ENCODE data around the gene SLC29A3.

DNA sequence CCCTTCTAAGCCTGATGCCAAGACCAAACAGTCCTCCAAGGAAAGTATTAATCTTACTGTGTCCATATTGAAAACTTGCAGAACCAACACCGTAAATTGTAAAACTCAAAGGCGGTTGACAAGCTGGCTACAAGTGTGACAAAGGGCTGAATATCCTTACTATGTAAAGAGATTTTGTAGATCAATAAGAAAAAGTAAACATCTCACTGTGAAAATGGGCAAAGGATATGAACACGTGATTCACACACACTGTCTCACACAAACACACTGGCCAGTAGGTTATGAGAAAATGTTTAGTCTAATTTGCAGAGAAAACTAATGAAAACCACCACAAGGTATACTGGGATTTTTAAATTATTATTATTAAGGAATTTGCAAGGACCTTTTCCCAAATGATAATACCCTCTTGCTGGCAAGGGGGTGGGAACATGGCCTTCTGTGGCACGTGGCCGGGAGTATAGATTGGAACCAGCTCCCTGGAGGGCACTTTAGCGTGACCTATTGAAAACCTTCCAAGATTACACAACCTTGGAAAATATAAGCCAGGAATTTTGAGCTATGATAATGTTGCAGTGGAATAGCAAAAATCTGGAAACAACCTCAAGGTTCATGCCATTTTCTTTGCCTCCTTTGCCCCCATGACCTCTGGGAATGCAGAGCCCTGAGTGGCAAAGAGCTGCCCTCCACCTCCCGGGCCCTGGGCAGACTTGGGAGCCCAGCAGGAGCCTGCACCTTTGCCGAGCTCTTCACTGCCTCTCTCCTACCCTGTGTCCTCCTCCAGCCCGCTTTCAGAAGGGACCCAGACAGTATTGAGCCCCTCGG is 26.2 kb upstream of the SLC29A3 start:
- TF ChIP-seq, protein P1, sequence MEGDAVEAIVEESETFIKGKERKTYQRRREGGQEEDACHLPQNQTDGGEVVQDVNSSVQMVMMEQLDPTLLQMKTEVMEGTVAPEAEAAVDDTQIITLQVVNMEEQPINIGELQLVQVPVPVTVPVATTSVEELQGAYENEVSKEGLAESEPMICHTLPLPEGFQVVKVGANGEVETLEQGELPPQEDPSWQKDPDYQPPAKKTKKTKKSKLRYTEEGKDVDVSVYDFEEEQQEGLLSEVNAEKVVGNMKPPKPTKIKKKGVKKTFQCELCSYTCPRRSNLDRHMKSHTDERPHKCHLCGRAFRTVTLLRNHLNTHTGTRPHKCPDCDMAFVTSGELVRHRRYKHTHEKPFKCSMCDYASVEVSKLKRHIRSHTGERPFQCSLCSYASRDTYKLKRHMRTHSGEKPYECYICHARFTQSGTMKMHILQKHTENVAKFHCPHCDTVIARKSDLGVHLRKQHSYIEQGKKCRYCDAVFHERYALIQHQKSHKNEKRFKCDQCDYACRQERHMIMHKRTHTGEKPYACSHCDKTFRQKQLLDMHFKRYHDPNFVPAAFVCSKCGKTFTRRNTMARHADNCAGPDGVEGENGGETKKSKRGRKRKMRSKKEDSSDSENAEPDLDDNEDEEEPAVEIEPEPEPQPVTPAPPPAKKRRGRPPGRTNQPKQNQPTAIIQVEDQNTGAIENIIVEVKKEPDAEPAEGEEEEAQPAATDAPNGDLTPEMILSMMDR (IDR thresholded peaks at IDR 0.05; ENCODE audit: insufficient read depth, low read length, poor library complexity, severe bottlenecking) = no peak
- no peak for TF ChIP-seq EZH2phosphoT487 (conservative IDR thresholded peaks at IDR 0.05; ENCODE audit: low read length)
